Body of pancreas (tissue), 4 donors: ENCODE measurements around the gene SRMS. TPM values are rescaled to one million over a fixed set of nuclear protein-coding genes. Genes with fewer than 3 reads are reported as not detected.
"Not testable (repeated sequence)": the region's sequence is repeated elsewhere in the genome, so short reads cannot be mapped to it uniquely, and the experiment has no call there.

Experiments
- ATAC-seq: fragments of 150-250 bp; one replicate; pipeline ENCODE4 v1.9.1; 2016
- DNase-seq, 4 donors: peaks; one replicate each; pipeline ENCODE4 v3.0.0-alpha.2; 2019
- H3K27ac ChIP-seq, 4 donors: fragments of 200-600 bp; sonication (generic); 1 replicate in 3 of 4; 2 replicates in 1 of 4; pipeline versions ENCODE4 v1.5.1 to v1.6.1; 2016 to 2019; ENCODE audit warnings: mild to moderate bottlenecking in 1 of 4, mixed read lengths in 1 of 4, moderate library complexity in 1 of 4
- H3K27me3 ChIP-seq, 2 donors: fragments of 200-600 bp; sonication (generic); one replicate each; pipeline ENCODE4 v1.6.0; 2016; ENCODE audit warnings: mild to moderate bottlenecking in 1 of 2
- H3K36me3 ChIP-seq, 2 donors: fragments of 200-600 bp; sonication (generic); replicated peaks in 1 of 2; 2 replicates each; pipeline ENCODE4 v1.5.1; 2016; ENCODE audit warnings: low read depth in 2 of 2; ENCODE audit not compliant: insufficient read depth in 1 of 2
- H3K4me1 ChIP-seq: fragments of 200-600 bp; sonication (generic); one replicate; pipeline ENCODE4 v1.6.0; 2016
- H3K4me3 ChIP-seq, 2 donors: fragments of 200-600 bp; sonication (generic); 1 replicate in 1 of 2; 2 replicates in 1 of 2; pipeline ENCODE4 v1.5.1; 2016 to 2019
- H3K9me3 ChIP-seq, 3 donors: fragments of 200-600 bp; sonication (generic); 1 replicate in 2 of 3; 2 replicates in 1 of 3; pipeline ENCODE4 v1.5.1; 2016
- CTCF ChIP-seq, 7 experiments: fragments of 450-650 bp in 4 of 7; fragments of 200-600 bp in 3 of 7; sonication (generic) in 3 of 7; IDR thresholded peaks; one replicate each; pipeline ENCODE4 v1.5.1; 2016 to 2019; ENCODE audit warnings: antibody characterized with exemption in 7 of 7
- POLR2A ChIP-seq, 3 donors: fragments of 450-650 bp; IDR thresholded peaks; one replicate each; pipeline ENCODE4 v1.6.1; 2016; ENCODE audit warnings: antibody characterized with exemption in 3 of 3, mild to moderate bottlenecking in 2 of 3
- WGBS, 2 donors: methylation state at CpG; one replicate each; pipeline ENCODE4 v1.1.5; 2017; 5-methylcytosine and 5-hydroxymethylcytosine counted together
- intact Hi-C: fragments of 100-400 bp; cut with DNase I; formaldehyde crosslinking; loops from one replicate; pipeline ENCODE4 v1.15.1; 2023
- total RNA-seq, 2 donors: library from RNA; depleted of rRNA; stranded (reverse); fragments of >200 nt; gene quantifications; one replicate each; pipeline ENCODE4 v1.1.0, GENCODE V29; 2016

SRMS gene
- total RNA-seq, 2 donors from 2014 or later, result not detected

GRCh38 chr20:63518351-63518861 is 29.1 kb downstream of the SRMS start:
- Histone ChIP-seq H3K4me1 (peaks cover 24% of the 10 kb centered on the region), H3K27me3 (no peaks in the 10 kb centered on the region), H3K9me3 (no peaks in the 10 kb centered on the region), H3K27ac (no peak overlapping the region), H3K4me3 (no peak overlapping the region), H3K36me3 (no peaks in the 10 kb centered on the region)
- ATAC-seq, result no peak
- TF ChIP-seq CTCF (IDR thresholded peaks at IDR 0.05) (no peak), POLR2A (IDR thresholded peaks at IDR 0.05) (no peak)
- DNase-seq, result no peak
- 75 to 82% methylated on average over 4 to 20 of the region's 20 CpGs for WGBS, 2 donors
- intact Hi-C loops, result no loop called here

- intact Hi-C loops, result no loop called here
- WGBS, 2 donors, result 86 to 92% methylated on average over 17 to 32 of the region's 32 CpGs
- H3K4me3 ChIP-seq, result no peak overlapping the region
- H3K27ac ChIP-seq, result no peak overlapping the region
- peaks cover 24% of the 10 kb centered on the region for H3K4me1 ChIP-seq
- TF ChIP-seq POLR2A (IDR thresholded peaks at IDR 0.05) (no peak), CTCF (IDR thresholded peaks at IDR 0.05) (no peak)
- ATAC-seq (no peak), DNase-seq (no peak)
- no peaks in the 10 kb centered on the region for H3K36me3 ChIP-seq
- no peaks in the 10 kb centered on the region for H3K9me3 ChIP-seq
- H3K27me3 ChIP-seq, result peaks cover 0 to 1% of the 10 kb centered on the region in 2 donors
These were observed 29.9 kb downstream of the SRMS start for GRCh38 chr20:63517376-63518309.

GRCh38 chr20:63514520-63514919 is 33.0 kb downstream of the SRMS start:
- ATAC-seq, H3K4me3 ChIP-seq, H3K4me1 ChIP-seq, H3K36me3 ChIP-seq, DNase-seq, H3K9me3 ChIP-seq, intact Hi-C loops, H3K27ac ChIP-seq, H3K27me3 ChIP-seq: not testable (repeated sequence)
- 72 to 76% methylated on average over 10 of the region's 10 CpGs for WGBS, 2 donors

- H3K4me1 ChIP-seq, result no peaks in the 10 kb centered on the region
- H3K27ac ChIP-seq, result no peak overlapping the region
- no peaks in the 10 kb centered on the region for H3K36me3 ChIP-seq
- H3K4me3 ChIP-seq, result no peak overlapping the region
- H3K27me3 ChIP-seq, result peaks cover 0 to 5% of the 10 kb centered on the region in 2 donors
- ATAC-seq (no peak), DNase-seq (no peak)
- intact Hi-C loops, result no loop called here
- 81 to 83% methylated on average over 3 of the region's 3 CpGs for WGBS, 2 donors
- no peaks in the 10 kb centered on the region for H3K9me3 ChIP-seq
- TF ChIP-seq POLR2A (IDR thresholded peaks at IDR 0.05), result no peak
- no peak for TF ChIP-seq CTCF (IDR thresholded peaks at IDR 0.05)
These were observed 34.3 kb downstream of the SRMS start for GRCh38 chr20:63513207-63513606.

GRCh38 chr20:63509088-63509564 is 38.4 kb downstream of the SRMS start:
- Histone ChIP-seq H3K27me3 (peaks cover 0 to 10% of the 10 kb centered on the region in 2 donors), H3K9me3 (peaks cover 0 to 13% (median 0%) of the 10 kb centered on the region in 3 donors), H3K4me3 (no peak overlapping the region), H3K4me1 (no peaks in the 10 kb centered on the region), H3K36me3 (no peaks in the 10 kb centered on the region), H3K27ac (no peak overlapping the region)
- intact Hi-C loops, result no loop called here
- ATAC-seq (no peak), DNase-seq (no peak)
- WGBS, 2 donors, result 73 to 74% methylated on average over 9 of the region's 9 CpGs
- TF ChIP-seq CTCF (IDR thresholded peaks at IDR 0.05) (no peak), POLR2A (IDR thresholded peaks at IDR 0.05) (no peak)
